Astrocyte of the spinal cord (primary cell): ENCODE results near the gene TBPL1.

Experiments
- DNase-seq: peaks from one replicate; pipeline ENCODE4 v3.0.0; 2011; ENCODE audit warnings: low read depth, low spot score
- H3K4me3 ChIP-seq: 2 replicates; pipeline ENCODE4 v1.5.1; 2011; ENCODE audit warnings: low read depth, mild to moderate bottlenecking, low read length, moderate library complexity
- in situ Hi-C: cut with HindIII; loops from 2 replicates; pipeline ENCODE4 v1.10.0; 2017; ENCODE audit warnings: low sequenced_read_pairs
- TF ChIP-seq, protein P1 (sequence below): IDR thresholded peaks from 2 replicates; pipeline ENCODE4 v1.5.1; 2012; ENCODE audit warnings: low read depth, mild to moderate bottlenecking, low read length, inconsistent platforms

TBPL1 gene

DNA sequence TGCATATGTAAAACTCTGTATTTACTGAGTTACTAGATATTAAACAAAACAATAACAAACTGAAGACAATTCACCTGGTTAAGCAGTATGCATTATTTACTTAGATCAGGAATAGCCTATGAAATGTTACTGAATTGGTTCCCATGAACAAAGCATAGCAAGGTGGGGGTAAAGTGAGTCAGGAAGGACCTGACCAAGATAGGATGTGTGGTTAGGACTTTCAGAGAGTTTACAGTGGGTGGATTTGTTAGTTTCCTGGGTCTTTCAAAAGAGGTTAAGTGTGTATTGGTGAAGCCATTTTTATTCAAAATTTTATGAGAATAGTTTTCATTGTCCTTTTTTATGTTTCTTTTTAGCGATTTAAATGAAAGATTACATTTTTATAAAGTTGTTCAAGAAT lies 32.9 kb downstream of the TBPL1 start:
- TF ChIP-seq, protein P1, sequence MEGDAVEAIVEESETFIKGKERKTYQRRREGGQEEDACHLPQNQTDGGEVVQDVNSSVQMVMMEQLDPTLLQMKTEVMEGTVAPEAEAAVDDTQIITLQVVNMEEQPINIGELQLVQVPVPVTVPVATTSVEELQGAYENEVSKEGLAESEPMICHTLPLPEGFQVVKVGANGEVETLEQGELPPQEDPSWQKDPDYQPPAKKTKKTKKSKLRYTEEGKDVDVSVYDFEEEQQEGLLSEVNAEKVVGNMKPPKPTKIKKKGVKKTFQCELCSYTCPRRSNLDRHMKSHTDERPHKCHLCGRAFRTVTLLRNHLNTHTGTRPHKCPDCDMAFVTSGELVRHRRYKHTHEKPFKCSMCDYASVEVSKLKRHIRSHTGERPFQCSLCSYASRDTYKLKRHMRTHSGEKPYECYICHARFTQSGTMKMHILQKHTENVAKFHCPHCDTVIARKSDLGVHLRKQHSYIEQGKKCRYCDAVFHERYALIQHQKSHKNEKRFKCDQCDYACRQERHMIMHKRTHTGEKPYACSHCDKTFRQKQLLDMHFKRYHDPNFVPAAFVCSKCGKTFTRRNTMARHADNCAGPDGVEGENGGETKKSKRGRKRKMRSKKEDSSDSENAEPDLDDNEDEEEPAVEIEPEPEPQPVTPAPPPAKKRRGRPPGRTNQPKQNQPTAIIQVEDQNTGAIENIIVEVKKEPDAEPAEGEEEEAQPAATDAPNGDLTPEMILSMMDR = no peak
- in situ Hi-C loops = no loop called here
- no peak overlapping the region for H3K4me3 ChIP-seq
- DNase-seq = no peak

DNA sequence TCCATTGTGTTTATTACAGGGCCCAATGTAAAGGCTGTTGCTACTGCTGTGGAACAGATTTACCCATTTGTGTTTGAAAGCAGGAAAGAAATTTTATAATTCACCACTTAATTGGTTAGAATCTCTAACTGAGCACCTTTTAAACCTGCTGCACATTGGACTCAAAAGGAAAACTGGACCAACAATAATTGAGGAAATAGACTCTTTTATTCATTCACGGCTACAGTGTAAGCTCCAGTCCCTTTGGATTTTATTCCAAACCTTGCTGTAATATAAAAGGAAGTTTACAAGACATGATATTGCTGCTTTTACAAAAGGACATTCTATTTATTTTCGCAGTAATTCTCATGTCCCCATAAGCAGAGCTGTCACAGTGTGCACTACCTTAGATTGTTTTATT lies 33.9 kb downstream of the TBPL1 start:
- DNase-seq = no peak
- in situ Hi-C loops = no loop called here
- TF ChIP-seq, protein P1 = no peak
- no peak overlapping the region for H3K4me3 ChIP-seq

DNA sequence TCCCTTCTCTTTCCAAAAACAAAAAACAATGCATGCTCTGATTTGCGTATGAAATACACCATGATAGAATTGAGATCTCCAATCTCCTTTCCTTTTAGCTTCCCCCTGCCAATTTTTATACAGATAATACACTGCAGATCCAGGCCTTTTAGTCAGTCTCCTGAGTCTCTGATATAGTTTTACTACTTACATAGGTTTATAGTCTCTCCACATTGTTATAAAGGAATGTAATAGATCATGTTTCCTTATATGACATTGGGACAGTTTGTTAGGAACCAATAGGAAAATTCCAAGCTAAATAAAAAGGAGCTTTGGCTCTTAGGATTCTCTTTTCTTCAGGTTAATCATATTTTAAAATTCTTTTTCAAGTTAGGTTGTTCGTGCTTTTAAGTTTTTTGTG lies 36.5 kb downstream of the TBPL1 start:
- TF ChIP-seq, protein P1 = no peak
- no peak for DNase-seq
- in situ Hi-C loops = no loop called here
- no peak overlapping the region for H3K4me3 ChIP-seq

DNA sequence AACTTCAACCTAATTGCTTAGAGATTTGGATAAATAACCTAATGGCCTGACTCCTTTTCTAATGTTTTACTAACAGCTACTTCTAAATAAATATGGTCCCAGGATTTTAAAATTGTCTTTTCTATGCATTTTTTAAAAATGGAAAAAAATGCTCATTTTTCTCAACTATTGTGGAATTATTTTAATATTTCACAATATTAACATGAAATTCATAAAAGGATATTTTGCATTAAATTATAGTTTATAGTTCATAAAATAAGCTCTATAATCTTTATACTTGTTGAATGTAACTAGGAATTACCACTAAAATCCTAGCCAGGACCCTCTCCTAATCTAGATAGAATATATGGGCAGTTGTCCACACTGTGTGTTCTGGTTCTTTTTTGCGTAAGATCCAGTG lies 37.3 kb downstream of the TBPL1 start:
- in situ Hi-C loops = no loop called here
- H3K4me3 ChIP-seq = no peak overlapping the region
- TF ChIP-seq, protein P1 = no peak
- DNase-seq = no peak

DNA sequence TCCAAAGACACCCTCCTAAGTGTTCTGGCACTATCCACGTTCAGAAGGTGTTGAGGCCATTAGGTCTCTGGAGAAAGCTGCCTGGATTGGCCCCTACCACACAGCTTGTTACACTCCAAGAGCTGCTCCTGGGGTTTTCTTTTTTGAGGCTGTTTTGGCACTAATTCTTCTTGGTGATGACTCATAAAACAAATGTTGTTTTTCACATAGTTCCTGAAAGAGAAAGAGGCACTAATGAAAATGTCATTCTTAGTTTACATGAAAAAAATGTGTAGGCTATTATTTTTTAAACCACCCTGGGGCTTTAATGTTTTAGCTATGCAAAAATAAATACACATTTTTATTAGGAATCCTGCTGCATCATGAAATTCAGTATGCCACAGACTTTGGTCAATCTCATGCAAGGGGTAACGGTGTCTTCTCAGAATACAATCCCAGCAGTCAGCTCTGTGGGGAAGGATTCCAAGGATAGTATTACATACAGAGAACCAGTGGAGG lies 38.1 kb downstream of the TBPL1 start:
- H3K4me3 ChIP-seq = no peak overlapping the region
- TF ChIP-seq, protein P1 = no peak
- peak; percentile 94 for DNase-seq
- in situ Hi-C loops = no loop called here

DNA sequence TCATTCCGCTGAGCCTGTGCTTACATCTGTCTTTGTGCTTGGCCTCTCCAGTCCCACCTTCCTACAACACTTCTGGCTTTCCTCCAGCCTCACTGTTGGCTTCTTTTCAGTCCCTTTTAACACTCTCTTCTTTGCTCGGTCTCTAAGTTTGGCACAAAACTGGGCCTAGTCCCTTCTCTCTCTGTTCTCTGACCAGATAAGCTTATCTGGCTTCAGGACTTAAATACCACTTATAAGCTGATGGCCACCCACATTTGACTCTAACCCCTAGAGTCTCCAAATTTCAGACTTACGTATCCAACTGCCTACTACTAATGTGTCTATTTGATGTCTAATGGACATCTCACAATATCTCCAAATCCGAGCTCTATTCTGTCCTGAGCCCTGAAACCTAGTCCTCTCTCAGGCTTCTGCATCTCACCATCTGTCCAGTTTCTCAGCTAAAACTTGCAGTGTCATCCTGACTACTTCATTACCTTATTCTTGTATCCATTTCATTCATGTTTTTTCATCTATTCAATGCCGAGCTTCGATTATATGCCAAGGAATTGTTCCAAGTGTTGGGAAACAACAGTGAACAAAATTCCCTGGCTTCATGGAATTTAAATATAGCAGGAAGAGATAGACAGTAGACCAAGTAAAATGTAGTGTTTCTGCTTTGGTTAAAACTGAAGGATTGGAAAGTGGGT lies 40.1 kb downstream of the TBPL1 start:
- in situ Hi-C loops = no loop called here
- TF ChIP-seq, protein P1 = no peak
- no peak for DNase-seq
- H3K4me3 ChIP-seq = no peak overlapping the region

DNA sequence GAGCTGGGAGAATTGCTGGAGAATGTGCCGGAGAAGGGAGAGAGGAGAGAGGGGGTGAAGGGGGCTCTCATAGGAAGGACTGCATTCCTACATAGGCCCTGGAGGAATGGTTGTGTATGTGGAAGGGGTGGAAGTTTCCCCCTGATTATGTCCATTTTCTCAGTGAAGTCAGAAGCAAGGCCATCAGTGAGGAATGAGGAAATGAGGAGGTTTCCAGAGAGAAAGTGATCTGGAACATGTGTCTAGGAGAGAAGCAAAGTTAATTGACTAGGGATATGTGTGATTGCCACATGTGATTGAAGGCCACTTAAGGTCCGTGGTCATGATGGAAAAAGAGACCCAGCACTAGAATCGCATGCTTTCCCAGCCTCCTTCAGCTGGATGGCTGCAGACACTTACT lies 42.3 kb downstream of the TBPL1 start:
- in situ Hi-C loops = no loop called here
- TF ChIP-seq, protein P1 = no peak
- no peak for DNase-seq
- H3K4me3 ChIP-seq = no peak overlapping the region
